ENCODE data around the gene PACS2.
"Not testable (repeated sequence)": the region's sequence is repeated elsewhere in the genome, so short reads cannot be mapped to it uniquely, and the experiment has no call there.

The PACS2 gene

DNA sequence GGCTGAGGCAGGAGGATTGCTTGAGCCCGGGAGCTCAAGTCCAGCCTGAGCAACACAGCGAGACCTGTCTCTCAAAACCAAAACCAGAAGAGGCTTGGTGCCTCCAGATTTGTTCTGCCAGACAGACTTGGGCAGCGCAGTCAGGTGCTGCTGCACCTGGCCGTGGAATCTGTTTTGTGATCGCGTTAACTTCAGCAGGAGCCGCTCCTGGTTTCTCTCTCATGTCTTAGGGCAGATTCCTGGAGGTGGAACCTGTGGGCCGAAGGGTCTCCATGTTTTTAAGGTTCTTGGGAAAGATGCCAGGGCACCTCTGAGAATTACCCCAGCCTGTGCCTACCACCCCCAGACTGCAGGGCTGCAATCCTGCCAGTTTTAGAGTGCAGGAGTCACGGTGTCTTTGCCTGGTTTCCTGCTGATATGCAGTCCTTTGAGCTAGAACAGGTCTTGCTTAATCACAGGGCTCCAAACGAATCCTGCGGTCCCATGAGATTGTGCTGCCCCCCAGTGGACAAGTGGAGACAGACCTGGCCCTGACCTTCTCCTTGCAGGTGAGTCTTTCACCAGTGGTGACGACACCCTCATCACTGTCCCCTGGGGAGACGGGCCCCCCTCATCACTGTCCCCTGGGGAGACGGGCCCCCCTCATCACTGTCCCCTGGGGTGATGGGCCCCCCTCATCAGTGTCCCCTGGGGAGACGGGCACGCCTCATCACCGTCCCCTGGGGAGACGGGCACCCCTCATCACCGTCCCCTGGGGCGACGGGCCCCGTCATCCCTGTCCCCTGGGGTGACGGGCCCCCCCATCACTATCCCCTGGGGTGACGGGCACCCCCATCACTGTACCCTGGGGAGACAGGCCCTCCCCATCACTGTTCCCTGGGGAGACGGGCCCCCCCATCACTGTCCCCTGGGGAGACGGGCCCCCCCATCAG lies 37.6 kb downstream of the PACS2 start:
- peak; percentile 94 for DNase-seq

DNA sequence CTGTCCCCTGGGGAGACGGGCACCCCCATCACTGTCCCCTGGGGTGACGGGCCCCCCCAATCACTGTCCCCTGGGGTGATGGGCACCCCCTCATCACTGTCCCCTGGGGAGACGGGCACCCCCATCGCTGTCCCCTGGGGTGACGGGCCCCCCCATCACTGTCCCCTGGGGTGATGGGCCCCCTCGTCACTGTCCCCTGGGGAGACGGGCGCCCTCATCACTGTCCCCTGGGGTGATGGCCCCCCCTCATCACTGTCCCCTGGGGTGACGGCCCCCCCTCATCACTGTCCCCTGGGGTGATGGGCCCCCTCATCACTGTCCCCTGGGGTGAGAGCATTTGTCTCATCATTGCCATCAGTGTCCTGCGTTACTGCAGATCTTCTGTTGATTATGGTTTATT lies 38.6 kb downstream of the PACS2 start:
- no peak for DNase-seq

DNA sequence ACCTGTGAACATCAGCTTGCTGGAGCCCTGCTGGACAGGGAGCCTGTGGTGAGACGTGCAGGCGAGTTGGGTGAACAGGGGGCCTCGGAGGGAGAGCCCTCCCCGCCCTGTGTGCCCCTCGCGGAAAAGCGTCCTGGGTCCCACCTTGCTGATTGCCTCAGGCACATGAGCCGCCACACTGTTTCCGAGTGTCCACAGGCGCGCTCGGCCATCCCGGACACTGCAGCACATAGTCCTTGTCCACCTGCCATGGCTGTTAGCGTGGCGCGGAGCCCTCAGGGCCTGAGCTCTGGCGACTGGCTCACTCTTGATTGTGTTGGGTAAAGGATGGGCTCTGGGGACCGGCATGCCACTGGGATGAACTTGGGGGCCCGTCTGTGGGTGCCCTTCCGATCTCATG lies 40.0 kb downstream of the PACS2 start:
- no peak for DNase-seq

DNA sequence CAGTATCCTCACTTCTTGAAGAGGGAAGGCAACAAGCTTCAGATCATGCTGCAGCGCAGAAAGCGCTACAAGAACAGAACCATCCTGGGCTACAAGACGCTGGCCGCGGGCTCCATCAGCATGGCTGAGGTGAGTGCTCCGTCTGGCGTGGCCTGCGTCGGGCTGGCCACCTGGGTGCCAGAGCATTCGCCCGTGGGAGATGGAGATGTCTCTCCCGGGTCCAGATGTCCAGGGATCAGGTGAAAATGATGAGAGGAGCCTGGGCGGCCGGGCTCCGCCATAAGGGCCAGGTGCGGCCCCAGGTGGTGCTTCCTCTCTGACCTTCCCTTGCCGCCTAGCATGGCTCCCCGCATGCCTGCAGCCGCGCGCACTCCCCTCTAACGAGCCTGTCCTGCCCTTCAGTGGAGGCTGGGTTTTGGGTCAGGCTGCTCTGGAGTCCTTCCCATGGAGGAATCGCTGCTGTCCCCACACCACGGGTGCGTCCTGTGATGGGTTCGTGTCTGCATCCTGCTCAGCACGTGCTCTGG lies 40.6 kb downstream of the PACS2 start:
- DNase-seq: no peak

DNA sequence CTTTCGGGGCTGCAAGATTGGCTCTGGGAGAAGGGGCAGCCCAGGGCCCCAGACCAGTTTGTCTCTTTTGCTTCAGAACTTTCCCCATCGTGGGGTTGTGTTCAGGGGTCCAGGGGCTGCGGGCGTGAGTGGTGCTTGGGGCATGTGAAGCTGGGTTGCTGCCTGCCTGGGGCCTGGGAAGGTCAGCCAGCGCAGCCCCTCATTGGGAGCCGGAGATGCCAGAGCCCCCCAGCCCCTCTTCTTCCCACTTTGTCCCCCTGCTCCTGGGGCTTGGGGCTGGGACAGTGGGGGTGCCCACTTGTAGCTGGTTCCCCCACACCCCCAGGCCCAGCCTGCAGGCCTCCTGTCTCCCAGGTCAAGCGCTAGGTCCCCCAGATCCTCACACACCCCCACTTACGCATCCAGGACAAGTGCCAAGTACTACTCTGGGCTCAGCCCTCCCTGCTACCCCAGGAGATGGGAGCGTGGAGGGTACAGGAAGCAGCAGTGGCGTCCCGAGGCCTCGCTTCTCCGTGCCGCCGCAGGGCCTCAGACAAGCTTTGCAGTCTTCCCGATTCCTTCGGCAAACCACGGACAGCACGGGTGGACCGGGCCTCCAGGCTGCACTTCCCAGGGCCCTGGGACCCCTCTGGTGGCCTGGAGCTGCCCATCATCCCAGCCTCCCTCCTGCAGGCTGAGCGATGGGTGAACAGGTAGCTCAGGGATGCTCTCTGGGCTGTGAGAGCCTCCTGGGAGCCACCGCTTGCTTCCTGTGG lies 41.5 kb downstream of the PACS2 start:
- no peak for DNase-seq

DNA sequence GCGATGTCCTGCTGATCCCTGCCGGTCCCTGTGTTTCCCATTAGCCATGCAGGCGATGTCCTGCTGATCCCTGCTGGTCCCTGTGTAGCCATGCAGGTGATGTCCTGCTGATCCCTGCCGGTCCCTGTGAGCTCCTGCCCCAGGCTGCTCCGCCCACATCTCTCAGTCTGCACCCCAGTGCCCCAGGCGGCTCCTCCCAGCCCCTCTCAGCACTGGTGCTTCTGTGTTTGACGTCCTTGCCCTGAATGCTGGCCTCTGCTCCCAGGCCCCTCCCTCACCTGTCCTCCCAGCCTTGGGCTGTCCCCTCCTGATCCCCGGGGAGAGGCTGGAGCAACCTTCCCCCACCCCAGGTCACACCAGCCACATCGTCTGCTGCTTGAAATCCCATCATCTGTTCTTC lies 42.4 kb downstream of the PACS2 start:
- DNase-seq: no peak

DNA sequence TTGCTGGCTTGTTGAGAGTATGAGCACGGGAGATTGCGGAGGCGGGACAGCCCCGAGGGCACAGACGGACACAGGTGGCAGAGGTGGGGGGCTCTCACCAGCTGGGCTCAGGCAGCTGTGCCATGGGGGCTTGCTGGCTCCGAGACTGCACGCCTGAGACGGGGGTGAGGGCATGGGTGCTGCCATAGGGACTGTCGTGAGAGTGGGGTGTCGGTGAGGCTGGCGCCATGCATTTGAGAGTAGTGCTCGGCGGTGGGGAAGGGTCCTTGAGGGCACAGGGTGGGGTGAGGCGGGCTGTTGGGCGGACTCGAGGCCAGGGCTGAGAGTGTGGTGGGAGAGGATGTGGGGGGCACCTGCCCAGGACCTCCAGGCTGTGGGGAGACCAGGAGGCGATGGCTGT lies 43.1 kb downstream of the PACS2 start:
- DNase-seq: no peak

DNA sequence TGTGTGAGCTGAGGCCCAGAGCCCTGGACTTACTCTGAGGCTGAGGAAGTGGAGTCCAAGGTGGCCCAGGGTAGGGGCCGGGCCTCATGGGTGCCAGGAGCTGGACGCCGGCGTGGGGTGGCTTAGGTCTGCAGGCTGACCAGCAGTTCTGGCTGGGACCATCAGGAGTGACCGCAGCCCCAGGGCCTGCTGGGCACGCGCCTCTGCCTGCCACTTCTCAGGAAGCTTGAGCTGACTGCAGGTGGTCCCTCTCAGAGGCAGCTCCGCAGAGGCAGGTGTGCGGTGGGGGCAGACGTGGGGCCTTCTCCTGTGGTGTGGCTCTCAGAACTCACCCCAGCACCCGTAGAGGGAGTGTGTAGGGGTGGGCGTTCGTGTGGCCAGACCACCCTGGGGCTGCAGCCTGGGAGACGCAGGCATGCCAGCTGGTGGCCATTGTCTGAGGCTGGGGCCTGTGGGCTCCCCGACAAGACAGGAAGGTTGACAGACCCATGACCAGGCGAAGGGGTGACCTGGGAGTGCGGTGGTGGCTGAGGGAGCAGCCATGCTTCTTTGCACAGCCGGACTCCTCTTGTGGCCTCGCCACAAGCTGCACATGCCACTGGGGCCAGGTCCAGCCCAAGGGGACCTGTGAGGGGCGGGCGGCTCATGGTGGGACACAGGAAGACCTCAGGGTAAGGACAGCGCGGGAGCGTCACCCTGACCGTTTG lies 43.7 kb downstream of the PACS2 start:
- DNase-seq: no peak

DNA sequence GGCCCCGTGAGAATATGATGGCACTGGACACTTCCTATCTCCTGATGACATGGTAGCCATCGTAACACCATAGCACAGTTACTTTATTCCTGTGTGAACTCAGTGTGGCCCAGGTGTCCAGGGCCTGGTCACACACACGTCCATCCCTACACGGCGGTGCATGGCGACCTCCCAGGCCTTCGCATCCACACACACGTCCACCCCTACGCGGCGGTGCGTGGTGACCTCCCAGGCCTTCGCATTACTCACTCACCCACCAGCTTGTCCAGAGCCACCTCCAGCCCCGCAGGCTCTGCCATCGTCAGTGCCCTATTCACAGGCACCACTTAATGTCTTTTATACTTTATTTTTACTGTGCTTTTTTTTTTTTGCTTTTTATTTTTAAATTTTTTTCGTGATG lies 44.4 kb downstream of the PACS2 start:
- DNase-seq: no peak

DNA sequence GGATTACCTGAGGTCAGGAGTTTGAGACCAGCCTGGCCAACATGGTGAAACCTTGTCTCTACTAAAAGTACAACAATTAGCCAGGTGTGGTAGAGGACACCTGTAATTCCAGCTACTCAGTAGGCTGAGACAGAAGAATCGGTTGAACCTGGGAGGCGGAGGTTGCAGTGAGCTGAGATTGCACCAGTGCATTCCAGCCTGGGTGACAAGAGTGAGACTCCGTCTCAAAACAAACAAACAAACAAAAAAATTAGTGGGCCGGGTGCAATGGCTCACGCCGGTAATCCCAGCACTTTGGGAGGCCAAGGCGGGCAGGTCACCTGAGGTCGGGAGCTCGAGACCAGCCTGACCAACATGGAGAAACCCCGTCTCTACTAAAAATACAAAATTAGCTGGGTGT lies 46.9 kb downstream of the PACS2 start:
- DNase-seq: not testable (repeated sequence)

DNA sequence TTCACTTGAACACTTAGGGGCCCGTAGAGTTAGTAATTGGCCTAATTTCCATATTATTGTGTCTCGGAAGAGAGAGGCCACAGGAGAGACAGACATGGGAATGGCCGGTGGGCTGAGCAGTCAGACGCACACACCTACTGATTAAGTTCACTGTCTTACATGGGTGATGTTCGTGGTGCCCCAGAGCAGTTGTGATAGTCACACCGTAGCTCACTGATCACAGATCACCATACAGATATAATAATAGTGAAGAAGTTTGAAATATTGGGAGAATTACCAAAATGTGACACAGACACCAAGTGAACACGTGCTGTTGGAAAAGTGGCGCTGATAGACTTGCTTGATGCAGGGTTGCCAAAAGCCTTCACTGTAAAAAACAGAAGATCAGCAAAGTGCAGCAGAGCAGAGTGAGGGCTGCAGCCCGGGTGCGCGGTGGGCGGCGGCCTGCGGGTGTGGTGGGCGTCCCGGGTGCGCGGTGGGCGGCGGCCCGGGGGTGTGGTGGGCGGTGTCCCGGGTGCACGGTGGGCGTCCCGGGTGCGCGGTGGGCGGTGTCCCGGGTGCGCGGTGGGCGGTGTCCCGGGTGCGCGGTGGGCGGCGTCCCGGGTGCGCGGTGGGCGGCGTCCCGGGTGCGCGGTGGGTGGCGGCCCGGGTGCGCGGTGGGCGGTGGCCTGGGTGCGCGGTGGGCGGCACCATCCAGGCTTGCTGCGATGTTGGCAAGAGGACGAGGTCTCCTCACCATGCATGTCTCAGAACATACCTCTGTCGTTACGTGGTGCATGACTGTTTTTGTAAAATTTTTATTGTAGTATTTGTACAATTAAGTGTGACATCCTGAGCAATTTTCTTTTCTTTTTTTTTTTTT lies 49.5 kb downstream of the PACS2 start:
- DNase-seq: no peak

DNA sequence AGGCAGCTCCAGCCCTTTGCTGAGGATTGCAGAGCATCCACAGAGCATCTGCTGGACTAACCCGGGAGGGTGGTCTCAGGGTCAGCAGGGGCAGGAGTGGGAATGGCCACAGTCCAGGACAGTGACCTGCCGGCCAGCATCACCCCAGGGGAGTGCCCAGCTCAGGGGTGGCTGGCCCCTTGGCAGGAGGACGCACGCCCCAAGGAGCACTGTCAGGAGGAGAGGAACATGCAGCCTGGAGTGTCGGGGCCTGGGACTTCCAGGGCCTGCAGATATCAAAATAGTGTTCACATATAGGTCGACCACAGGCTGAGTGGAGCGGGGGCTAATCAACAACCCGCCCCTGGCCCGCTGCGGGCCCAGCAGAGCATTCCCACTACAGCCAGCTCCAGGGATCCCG lies 50.6 kb downstream of the PACS2 start:
- DNase-seq: no peak

DNA sequence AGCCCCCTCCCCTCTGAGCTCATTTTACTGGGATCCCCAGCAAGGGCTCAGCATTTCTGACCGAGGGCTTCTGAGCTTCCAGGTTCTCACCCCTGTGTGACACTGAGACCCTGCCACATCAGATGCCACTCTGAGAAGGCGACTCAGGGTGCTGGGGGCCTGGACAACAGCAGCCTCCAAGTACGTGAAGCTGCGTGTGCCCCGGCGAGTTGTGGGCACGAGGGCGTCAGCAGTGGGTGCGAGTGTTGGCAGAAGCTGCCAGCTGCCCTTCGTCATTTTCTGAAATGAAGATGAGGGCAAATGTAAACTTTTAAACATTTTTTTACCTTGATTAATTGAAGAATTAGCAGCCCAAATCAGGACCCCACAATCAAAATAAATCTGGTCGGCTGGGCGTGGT lies 51.1 kb downstream of the PACS2 start:
- DNase-seq: no peak

DNA sequence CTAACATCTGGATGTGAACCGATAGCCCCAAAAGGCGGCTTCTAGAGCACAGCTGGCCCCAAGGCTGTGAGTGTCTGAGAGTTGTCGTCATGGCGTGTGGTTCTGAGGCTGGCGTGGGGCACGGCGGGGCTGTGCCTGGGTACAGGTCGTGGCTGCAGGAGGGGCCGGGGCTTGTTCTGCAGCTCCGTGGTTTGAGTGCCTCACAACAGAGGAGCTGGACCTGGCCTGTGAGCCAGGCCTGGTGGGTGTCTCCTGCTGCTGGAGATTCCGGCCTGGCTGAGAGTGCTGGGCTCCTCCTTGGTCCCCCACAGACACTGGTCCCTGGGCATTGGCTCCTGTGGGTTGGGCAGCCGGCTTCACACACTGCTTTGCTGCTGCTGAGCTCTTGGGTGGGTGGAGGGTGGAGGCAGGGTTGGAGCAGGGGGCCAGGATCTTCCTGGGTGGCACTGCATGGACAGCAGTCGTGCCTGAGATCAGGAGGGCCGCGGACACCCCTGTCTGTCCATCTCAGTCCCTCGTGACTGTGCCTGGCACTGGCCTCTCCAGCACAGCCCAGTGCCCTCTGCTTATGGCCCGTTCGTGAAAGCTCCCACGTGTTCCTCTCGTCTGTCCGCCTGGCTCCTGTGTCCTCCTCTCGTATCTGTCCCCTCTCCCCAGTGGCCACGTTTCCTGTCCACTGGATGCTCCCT lies 52.0 kb downstream of the PACS2 start:
- DNase-seq: no peak

DNA sequence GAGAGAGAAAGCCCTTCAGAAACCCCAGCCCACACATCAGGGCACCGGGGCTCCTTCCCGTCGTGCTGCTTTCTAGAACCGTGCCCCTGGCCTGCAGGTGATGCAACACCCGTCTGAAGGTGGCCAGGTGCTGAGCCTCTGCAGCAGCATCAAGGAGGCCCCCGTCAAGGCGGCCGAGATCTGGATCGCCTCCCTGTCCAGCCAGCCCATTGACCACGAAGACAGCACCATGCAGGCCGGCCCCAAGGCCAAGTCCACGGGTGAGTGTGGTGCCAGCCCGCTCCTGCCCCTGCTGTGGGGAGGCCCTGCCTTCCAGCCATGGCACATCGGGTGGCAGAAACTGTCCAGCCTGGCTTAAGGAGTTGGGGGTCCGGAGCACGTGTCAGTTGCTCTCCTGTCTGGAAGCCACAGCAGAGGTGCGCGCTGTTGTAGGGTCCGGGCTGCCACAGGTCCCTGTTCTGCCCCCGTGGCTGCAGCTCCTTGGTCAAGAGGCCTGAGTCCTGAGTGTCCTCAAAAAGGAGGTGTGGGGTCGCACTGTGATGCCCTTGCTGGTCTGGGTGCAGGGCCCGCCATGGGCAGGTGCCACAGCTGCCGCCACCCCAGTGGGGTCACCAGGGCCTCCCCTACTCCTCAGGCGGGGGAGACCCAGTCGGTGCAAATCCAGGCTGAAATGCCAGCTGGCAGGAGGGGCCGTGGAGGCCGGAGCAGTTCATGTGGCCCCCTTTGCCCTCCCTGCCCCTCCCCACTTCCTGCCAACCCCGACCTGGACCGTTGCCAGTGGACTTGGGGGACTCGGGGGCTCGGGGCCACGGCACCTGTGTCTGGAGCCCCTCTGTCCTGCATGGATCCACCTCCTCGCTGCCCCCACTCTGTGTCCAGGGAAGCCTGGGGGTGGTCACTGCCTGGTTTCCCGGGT lies 52.8 kb downstream of the PACS2 start:
- DNase-seq: no peak

DNA sequence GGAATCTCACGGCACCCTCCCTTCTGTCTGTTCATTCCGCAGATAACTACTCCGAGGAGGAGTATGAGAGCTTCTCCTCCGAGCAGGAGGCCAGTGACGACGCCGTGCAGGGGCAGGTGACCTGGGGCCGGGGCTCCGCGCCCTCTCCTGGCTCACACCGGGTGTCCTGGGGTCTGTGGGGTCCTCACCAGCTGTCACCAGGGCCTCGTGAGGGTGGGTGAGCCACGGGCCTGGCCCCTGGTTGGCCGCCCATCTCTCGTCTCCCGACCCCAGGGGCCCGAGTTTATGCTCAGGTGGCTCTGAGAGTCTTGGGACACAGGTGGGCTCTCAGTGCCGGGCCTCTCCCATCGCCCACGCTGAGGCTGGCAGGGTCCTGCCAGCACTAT lies 53.5 kb downstream of the PACS2 start:
- no peak for DNase-seq

DNA sequence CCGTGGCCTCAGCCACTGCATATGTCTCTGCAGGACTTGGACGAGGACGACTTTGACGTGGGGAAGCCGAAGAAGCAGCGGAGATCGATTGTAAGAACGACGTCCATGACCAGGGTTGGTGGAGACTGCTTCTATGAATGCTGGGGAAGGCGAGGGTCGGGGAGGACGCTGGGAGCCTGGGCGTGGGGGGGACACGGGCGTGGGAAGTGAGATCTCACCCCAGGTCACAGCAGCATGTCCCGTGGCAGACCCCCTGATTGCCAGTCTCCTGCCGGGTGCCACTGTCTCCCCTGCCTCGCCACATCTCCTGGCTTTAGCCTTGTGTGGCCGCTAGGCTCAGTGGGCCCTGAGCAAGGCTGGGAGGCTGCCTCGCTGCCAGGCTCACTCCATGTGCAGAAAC lies 53.9 kb downstream of the PACS2 start:
- no peak for DNase-seq

DNA sequence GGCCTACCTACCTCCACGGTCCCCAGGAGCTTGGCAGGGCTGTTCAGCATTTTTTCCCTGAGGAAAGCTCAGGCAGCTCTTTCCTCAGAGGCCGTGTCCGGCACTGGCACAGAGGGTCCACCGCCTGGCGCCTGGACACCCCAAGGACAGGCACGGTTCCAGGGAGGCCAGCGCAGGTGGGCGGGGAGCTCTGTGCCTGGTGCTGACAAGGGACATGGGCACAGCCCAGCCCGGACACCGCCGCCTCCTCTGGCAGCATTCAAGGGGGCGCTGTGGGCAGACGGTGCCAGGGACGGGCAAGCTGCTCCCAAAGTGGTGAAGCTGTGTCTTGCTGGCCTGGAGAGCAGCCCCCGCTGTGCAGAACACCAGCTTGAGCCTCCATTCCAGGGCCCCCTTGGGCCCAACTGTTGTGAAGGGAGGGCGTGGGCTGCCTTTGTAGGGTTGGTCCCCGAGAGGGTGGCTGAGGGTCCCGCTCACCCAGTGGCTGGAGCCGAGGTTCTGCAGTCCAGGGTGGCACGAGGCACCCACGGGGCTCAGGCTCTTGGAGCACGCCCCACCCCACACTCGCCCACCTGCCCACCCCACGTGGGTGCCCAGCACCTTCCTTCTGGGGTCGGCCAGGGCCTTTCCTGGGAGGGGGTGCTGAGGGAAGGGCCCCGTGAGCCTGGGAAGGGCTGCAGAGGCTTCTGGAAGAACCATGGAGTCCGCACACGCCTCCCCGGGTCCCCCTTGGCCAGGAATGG lies 54.5 kb downstream of the PACS2 start:
- no peak for DNase-seq

DNA sequence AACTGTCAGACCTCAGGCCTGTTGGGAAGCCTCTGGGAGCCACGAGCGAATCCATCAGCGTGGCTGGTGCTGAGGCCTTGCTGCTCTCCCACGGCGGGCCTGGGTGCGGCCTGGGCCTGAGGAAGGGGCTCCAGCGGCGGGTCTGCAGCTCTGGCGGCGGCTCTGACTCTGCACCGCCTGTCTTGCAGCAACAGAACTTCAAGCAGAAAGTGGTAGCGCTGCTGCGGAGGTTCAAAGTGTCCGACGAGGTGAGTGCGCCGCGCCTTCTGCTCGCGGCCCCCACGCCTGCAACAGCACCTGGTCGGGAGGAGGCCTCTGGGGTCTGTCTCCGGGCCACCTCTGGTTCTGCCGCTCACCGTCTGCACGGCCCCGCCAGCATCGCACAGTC lies 55.1 kb downstream of the PACS2 start:
- no peak for DNase-seq

DNA sequence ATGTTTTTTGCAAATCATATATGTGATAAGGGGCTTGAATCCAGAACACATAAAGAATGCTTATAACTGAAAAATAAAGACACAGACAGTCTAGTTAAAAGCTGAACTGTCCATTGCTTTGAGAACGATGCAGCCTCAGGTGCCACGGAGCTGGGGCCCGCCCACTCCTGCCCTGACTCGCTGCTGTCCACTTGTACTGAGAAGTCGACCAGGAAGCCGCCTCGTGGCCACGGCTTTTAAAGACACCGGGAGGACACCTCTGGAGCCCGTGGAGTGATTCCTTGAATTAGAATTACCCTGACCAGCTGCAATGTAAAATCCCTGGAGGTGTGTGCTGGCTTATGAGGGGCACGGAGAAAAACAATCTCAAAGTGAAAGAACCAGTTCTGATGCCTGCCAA lies 59.8 kb downstream of the PACS2 start:
- DNase-seq: no peak

Data from islet precursor cell (in vitro differentiated cells).